Nucleus accumbens (tissue), 56 donors: ENCODE data around the gene STXBP2.

Source experiments
- DNase-seq, 56 donors: peaks; one replicate each; lab custom pipeline; 2025; lab: John Stamatoyannopoulos, UW

STXBP2 gene

GRCh38 chr19:7676854-7677253 lies 39.9 kb downstream of the STXBP2 start, which contains the start of gene MCEMP1:
Gene MCEMP1 (plus strand): TSS chr19:7677090. CDS start chr19:7677121, 31 bp downstream.
- DNase-seq, result no peak

GRCh38 chr19:7677669-7678311 lies 40.9 kb downstream of the STXBP2 start:
- no peak for DNase-seq

GRCh38 chr19:7678971-7679751 lies 42.3 kb downstream of the STXBP2 start:
- DNase-seq, result peak in 25 of 56 donors; percentile 2 to 50 (median 20)

DNA sequence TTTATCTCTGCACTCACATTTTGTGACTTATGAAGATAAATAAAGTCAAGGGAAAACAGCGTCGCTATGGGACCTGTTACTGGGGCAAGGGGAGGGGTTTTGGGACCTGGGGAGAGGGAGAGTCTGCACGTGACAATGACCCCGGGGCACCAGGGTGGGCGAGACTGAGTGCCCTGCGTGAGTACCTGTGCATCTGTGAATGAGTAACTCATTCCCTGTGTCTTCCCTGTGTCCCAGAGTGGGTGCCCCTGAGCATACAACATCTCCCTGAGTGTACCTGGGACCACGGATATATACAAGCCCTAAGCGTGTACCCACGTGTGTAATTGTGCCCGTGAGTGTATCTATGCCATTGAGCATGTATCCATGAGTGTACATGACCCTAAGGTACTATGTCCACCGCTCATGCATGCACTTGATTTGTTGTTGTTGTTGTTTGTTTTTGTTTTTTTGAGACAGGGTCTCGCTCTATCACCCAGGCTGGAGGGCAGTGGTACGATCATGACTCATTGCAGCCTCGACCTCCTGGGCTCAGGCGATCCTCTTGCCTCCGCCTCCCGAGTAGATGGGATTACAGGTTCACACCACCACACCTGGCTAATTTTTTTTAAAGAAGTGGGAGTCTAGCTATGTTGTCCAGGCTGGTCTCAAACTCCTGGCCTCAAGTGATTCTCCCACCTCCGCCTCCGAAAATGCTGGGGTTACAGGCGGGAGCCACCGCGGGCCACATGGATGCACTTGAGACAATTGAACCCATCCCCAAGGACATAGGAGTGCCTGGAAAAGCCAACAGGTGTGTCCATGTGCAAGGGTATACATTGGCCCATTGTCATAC lies 43.1 kb downstream of the STXBP2 start:
- peak in 1 of 56 donors; percentile 38 for DNase-seq

DNA sequence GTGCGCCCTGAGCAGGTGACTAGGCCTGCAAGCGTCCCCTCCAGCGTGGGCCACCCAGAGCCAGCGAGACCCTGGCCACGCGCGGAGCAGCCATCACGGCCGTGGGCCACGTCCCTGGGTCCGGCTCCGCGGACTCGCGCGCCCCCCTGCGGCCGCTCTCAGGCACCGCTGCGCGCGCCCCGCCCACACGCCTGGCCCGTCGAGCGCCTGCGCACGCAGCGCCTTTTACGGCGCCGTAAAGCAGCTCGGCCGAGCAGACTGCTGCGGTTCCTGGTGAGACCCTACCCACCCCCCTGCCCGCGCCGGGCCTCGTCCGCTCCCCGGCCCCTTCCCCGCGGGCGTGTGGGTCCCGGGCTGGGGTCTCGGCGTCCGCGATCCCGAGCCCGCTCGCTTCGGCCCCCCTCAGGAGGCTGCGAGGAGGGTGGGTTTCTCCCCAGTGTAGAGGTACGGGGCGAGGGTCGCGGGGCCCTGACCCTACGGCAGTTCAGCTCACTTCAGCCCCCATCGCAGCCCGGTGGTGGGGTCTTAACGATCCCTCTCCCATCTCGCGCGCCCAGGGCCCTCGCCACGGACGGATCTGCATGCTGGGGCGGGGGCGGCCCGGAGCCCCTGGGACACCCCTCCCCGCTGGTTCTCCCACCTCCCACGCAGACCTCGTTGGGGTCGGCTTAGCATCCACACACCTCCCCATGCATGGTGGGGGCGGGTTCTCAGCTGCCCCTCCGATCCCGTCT lies 43.9 kb downstream of the STXBP2 start, which contains the start of gene TRAPPC5:
TSS of gene TRAPPC5 (plus strand) at position 228 of the 734 bp plus-strand sequence. CDS start 1,421 bp downstream, outside the sequence.
- peak in 54 of 56 donors; percentile 26 to 91 (median 76) for DNase-seq

DNA sequence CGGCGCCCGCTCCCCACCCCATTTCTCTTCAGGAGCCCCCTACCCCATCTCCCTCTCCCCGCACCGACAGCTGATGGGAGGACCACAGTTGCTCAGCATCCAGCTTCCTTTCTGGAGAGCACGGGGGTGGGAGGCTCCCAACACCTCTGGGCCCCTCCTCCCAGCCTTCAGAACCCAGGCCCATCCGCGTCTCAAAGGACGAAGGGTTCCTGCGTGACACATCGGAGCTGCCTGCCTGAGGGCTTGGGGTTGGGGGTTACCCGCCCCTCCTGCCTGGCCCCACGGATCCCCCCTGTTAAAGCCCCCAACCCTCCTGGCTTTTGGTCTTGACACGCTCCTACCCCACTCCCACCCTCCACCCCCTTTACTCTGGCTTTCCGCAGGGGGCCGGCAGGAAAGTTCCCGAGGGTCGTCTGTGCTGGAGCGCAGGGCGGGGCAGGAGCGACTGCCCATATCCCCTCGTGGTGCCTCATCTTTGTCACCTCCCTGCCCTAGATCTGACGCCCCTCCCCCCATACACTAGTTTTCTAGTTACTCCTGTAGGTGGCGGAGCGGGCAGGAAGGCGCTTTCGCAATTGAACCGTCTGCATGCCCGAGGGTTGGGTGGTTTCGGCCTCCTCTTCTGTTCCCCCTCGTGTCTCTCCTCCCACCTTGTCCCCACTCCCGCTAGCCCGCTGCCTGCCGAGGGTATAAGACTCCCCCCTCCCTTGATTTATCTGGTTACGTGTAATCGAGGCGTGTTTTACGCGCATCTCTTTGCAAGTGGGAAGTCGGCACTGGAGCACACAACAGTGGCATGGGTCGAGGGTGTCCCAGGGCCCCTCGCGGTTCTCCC lies 44.6 kb downstream of the STXBP2 start:
- peak in 51 of 56 donors; percentile 5 to 84 (median 41) for DNase-seq

- peak in 12 of 56 donors; percentile 18 to 62 (median 42) for DNase-seq
Observed at GRCh38 chr19:7682175-7682855, 45.4 kb downstream of the STXBP2 start.

DNA sequence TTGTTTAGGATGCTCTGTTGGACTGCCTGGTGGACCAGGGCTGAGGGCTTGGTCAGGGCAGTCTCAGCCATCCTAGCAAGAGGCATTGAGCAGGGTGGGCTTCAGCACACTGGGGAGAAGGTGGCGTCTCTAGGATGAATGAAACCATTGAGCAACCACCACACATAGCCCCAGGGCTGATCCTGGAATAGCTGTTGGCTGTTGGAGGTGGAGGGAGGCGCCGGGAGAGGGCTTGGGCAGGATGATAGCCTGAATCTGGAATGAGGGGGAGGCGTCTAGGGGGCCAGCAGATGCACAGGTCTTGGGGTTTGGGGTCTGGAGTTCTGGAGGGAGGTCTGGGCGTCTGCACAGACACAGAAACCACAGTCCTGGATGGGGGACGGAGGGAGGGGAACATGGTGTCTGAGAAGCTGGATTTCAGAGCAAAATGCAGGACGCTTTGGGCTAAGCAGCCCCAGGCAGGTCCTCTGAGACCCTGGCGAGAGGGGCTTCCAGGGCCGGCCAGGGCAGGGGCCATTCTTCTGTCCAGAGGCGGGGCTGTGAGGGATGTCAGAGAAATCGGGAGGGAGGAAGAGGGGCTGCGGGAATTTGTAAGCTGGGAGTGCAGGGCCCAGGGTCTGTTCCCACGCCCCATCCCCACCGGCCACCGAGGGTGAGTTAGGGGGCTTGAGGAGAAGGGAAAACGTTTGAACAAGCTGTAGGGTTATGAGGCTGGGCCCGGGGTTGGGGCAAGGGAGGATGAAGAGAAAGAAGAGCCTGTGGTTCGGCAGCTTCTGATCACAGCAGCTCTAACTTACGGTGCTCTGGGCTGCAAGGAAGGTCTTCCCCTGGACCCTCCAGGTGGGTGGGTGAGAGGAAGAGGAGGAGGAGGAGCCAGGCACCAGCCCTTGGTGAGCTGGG lies 48.9 kb downstream of the STXBP2 start:
- no peak for DNase-seq

DNA sequence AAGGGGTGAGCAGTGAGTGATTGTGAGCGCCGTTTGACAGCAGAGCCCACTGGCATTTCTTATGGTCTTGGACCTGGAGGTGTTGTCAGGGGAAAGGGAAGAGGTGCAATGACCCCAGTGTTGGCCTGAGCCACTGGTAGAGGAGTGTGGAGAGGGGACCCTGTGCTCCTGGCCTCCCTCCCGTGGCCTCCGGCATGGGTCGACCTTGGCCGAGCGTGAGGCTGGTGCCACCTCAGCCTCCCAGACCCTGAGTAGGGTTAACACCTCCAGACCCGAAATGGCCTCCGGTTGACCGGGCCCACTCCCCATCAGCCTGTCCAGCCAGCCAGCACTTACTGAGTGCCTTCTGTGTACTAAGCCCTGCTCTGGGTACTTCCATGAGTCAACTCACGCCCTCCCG lies 50.3 kb downstream of the STXBP2 start:
- DNase-seq, result no peak

DNA sequence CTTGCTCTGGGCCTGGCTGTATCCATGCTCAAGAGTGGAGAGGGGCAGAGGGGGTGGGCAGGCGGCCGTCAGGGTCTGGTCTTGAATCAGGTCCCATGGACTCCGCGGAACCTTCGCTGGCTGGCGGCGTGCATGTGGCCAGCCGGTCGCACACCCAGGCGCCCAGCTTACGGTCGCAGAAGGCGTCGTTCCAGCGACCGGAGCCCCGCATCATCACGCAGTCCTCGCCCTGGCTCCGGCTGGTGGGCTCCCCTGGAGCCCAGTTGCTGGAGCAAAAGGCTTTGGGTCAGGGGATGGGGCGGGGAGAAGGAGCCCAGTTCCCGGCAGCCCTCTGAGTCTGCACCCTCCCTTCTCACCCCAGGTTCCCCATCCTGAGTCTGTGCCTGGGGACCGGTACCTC lies 52.3 kb downstream of the STXBP2 start:
- DNase-seq, result no peak

DNA sequence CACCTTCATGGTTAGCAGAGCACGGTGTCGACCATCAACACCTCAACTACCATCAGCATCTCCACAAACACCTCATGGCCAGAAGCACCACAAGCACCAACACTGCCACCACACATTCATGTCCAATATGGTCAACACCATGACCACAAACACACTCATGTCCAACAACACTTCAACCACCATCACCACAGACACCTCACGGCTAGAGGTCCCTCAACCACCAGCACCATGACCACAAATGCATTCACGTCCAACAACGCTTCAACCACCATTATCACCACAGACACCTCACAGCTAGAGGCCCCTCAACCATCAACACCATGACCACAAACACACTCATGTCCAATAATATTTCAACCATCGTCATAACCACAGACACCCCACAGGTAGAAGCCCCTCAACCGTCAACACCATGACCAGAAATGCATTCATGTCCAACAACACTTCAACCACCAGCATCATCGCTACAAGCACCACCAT lies 53.9 kb downstream of the STXBP2 start:
- DNase-seq, result no peak

DNA sequence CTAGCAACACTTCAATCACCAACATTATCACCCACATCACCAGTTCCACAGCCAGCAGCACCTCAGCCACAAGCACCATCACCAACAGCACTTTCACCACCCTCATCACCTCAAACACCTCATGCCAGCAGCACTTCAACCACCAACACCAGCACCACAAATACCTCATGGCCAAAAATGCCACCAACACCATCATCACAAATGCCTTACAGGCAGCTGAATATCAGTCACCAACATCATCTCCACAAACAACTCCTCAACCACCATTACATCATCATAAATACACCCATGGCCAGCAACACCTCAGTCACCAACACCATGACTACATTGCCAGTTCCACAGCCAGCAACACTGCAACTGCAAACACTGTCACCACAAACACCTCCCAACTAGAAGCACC lies 54.6 kb downstream of the STXBP2 start:
- no peak for DNase-seq

- DNase-seq, result no peak
Observed at GRCh38 chr19:7692417-7693088, 55.6 kb downstream of the STXBP2 start.

DNA sequence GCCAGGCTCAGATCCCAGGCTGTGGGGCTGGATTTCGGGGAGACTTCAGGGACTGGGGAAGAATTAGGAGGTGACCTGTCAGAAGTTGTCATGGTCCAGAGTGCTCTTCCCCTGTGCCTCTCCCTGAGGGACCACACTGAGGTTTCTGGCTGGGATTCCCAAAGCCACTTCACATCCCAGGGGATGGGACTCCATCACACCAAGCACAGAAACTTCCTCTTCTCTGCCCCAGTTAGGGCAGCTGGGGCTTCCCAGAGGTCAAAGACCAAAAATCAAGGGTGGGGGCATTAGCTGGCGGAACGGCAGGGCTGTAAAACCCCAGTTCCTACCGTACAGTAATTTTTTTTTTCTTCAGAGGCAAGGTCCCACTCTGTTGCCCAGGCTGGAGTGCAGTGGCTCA lies 57.6 kb downstream of the STXBP2 start:
- no peak for DNase-seq
